ENCODE results near the gene GALNT13.

GALNT13 gene

DNA sequence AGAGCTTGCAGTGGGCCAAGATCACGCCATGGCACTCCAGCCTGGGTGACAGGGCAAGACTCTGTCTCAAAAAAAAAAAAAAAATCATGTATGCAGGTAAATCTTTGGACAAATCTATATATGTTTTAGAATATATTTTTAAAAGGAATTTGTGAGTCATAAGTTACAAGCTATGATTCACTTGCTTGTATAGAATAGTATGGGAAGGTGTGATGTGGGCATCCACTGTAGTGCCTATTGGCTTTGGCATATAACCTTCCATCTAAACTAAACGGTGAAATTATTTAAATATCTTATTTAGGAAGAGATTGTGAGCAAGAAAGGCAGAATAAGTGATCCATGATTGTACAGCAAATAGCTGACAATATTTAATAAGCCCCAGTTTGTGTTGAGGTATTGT is 261.1 kb downstream of the GALNT13 start:
- no peak for DNase-seq

DNA sequence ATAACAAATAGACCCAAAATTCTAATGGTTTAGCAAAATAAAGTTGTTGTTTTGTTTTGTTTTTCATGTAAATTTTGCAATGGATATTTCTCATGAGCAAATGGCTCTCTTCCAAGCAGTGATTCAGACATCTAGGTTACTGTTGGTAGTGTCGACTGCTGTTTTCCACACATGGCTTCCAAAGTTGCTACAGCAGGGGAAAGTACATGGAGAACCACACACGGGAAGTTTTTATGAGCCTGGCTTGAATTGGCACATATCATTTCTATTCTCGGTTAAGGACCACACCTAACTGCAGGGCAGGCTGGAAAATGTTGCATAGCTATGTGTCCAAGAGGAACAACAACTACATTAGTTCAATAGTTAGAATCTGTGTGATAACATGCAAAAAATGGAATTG is 262.1 kb downstream of the GALNT13 start:
- no peak for DNase-seq

- DNase-seq = no peak
Measured at GRCh38 chr2:154140249-154141025, 268.7 kb downstream of the GALNT13 start.

DNA sequence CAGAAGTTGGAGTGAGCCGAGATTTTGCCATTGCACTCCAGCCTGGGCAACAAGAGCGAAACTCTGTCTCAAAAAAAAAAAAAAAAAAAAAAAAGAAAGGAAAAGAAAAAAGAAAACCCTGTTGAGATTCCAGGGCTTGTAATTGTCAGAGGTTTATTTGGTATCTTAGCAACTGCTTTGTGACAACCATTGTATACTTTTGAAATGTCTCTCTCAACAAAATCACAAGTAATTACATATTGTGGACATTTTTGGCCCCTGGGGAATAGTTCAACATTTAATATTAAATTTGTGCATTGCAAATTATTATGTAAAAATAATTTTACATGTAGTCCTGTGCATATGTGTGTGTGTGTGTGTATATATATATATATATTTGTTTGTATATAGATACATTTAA is 270.8 kb downstream of the GALNT13 start:
- no peak for DNase-seq

DNA sequence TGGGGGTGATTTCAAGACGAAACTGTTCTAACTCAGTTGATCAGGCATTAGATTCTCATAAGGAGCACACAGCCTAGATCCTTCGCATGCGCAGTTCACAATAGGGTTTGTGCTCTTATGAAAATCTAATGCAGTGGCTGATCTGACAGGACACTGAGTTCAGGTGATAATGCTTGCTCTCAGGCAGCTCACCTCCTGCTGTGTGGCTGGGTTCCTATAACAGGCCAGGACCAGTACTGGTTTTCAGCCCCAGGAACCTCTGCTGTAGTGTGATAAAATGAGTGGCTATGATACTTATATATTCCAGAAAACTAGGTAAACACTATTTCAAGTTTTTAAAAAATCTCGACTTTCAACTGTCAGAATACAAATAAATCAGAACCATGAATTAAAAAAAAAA is 271.4 kb downstream of the GALNT13 start:
- no peak for DNase-seq

DNA sequence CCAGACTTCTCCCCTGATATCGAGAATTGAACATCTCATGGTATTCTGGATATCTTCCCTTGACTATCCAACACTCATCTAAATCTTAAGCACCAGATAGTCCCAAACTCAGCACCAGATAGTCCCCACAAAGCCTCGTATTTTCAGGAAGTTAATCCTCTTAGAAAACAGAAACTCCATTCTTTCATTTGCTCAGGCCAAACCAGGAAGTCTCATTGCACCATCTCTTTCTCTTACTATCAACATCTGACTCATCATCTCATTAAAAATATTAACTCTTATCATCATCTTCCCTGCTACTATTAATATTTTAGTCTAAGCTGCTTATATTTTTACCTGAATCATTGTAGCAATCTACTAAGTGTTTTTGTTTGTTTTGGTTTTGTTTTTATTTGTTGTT is 286.4 kb downstream of the GALNT13 start:
- no peak for DNase-seq

DNA sequence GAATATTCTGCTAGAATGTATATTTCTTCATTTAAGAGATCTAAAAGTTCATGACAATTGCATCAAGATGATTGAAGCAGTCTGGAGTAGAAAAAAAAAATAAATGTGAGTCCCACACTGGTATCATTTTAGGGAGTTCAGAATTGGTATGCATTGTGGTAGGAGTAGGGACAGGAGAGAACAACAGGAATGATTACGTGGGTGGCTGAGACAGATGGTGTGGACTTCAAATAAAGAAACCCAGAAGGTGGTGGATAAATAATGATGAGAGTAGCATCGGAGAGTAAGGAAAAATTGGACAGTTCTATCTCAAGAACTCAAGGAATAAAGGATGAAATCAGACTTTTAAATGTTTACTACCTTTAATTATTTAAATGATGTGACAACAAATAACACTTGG is 289.6 kb downstream of the GALNT13 start:
- no peak for DNase-seq

- DNase-seq = no peak
Measured at GRCh38 chr2:154170400-154170799, 298.7 kb downstream of the GALNT13 start.

GRCh38 chr2:154173164-154173563 is 301.4 kb downstream of the GALNT13 start:
- no peak for DNase-seq

DNA sequence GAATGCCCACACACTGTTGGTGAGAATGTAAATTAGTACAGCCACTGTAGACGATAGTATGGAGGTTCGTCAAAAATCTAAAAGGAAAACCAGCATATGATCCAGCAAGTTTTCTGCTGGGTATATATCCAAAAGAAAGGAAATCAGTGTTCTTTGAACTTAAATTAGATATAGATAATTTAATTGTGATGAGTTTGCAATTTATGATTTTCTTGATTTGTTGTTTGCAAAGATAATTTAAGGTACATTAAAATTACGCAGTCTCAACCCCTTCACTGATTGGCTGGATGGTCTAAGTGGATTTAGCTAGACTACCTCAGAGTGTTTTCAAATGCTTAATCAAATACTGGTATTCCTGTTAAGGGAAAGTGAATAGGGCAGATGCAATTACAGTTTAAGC is 302.2 kb downstream of the GALNT13 start:
- no peak for DNase-seq

GRCh38 chr2:154182008-154182407 is 310.3 kb downstream of the GALNT13 start:
- no peak for DNase-seq

DNA sequence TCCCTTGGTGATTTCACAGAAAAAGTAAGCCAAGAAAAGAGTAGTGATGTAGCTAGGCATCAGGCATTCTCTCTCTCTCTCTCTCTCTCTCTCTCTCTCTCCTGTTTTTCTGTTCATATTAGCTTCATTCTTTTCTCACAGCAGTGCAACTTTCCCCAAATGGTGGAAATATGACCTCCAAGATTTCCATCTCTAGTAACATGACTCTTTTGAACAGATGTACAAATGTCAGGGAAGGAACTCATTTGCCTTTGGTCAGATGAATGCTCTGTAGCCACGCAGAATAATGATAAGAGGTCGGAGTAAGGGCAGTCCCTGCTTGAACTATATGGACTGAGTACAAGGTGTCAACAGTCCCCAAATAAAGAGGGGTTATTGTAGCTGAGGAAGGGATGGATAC is 316.2 kb downstream of the GALNT13 start:
- no peak for DNase-seq

DNA sequence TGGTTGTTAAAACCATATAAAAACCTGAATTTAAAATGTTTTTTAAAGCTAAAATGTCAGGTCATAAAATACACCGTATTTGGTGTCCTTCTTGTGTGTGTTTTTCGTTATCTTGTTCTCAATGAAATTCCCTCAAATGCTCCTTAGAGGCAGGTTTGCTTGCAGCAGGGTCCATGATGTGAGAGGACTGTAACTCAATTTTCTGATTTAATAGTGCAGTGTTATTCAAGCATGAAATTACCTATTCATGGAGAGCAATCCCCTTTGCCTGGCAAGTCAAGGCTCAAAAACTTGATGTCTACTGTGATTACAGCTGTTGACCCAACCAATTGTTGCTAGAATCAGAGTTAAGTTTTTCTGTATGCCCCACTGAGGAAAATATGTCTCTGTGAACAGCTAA is 318.2 kb downstream of the GALNT13 start:
- DNase-seq = no peak

GRCh38 chr2:154193246-154193645 is 321.5 kb downstream of the GALNT13 start:
- no peak for DNase-seq

DNA sequence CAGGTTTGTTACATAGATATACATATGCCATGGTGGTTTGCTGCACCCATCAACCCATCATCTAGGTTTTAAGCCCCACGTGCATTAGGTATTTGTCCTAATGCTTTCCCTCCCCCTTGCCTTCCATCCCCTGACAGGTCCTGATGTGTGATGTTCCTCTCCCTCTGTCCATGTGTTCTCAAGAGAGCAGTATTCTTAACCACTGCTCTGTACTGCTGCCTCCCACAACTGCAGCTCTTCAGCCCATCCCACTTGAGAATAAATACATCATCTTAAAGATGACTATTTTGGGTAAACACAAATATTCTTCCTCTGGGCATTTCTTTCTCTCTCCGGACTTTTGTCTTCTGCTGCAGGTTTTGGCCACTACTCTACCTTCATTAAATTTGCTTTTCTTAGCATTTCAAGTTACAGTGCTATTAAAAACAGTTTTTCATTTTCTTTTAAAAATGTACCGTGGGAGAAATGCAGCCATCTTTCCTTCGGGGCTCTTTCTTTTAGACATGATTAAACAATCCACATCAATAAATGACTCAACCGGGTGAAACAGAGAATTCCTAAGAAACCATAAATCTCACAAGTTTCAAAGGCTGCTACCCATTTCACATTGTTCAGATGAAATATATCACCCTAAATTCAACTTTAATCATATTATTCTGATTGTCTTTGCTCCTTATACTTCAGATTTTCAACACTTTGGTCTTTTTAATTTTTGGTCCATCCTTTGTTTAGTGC is 323.4 kb downstream of the GALNT13 start:
- no peak for DNase-seq

GRCh38 chr2:154195644-154196195 is 324.0 kb downstream of the GALNT13 start:
- DNase-seq = no peak

GRCh38 chr2:154198866-154199265 is 327.1 kb downstream of the GALNT13 start:
- DNase-seq = no peak

DNA sequence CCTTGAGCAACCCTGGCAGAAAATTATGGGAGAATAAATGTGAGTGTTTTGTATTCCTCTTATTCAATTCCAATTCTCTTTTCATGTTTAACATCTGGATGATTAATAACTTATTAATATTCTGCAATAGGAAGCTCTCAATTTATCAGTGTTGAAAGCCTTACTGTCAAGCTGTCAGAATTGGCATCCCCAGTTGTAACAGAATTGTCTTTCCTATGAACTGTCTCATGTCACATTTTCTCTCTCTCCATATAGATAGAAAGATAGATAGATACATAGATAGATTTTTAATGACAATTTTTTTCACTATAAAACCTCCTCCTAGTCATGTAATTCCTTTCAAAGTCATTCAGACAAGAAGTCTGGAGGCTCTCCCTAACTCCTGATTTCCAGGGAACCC is 331.5 kb downstream of the GALNT13 start:
- DNase-seq = no peak

DNA sequence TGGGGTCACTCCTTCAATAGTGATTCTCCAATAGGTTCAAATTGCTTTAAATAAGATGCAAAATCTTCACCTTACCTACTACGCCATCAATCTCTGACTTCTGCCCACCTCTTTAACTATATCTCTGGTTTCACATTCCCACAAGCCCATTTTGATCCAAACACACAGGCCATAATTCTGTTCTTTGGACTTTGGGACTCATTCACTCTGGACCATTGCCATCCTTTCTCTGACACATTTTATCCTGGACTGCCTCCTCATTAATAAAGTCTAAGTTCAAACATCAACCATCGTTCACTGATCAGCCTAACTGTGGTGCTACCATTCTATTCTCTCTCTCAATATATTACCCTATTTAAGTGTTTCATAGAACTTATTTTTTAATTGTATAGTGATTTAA is 332.2 kb downstream of the GALNT13 start:
- no peak for DNase-seq

- no peak for DNase-seq
Measured at GRCh38 chr2:154207288-154208047, 335.7 kb downstream of the GALNT13 start.

- no peak for DNase-seq
Measured at GRCh38 chr2:154223726-154224125, 352.0 kb downstream of the GALNT13 start.

GRCh38 chr2:154226931-154227330 is 355.2 kb downstream of the GALNT13 start:
- DNase-seq = no peak

- no peak for DNase-seq
Measured at GRCh38 chr2:154228566-154229280, 357.0 kb downstream of the GALNT13 start.

Measured in EL (cell line).